Measurements from ENCODE around the gene PAWR. TPM values are rescaled to one million over a fixed set of nuclear protein-coding genes. Genes with fewer than 3 reads are reported as not detected.

Gene PAWR
- total and polyA plus RNA-seq, 10 of the 15 experiments (the other 5 are each of a cell fraction or from before 2014, with no cell fraction given): 8.1 to 70.6 (median 24.2) TPM

DNA sequence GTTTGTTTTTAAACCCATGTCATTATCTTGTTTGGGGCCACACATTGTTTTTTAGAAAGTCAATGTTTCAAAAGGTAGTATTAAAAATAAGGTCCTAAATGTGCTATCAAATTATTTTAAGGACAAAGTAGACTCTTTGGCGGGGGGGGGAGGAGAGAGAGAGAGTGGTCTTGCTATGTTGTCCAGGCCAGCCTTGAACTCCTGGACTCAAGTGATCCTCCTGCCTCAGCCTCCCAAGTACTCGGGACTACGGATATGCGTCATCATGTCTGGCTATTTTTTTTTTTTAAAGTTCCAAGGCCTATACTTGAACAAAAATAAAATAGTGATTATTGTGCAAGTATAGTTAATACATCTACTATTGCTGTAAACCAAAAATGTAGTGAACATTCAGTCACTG, 26.2 kb downstream of the PAWR start (continued):
- TF ChIP-seq, protein P1, sequence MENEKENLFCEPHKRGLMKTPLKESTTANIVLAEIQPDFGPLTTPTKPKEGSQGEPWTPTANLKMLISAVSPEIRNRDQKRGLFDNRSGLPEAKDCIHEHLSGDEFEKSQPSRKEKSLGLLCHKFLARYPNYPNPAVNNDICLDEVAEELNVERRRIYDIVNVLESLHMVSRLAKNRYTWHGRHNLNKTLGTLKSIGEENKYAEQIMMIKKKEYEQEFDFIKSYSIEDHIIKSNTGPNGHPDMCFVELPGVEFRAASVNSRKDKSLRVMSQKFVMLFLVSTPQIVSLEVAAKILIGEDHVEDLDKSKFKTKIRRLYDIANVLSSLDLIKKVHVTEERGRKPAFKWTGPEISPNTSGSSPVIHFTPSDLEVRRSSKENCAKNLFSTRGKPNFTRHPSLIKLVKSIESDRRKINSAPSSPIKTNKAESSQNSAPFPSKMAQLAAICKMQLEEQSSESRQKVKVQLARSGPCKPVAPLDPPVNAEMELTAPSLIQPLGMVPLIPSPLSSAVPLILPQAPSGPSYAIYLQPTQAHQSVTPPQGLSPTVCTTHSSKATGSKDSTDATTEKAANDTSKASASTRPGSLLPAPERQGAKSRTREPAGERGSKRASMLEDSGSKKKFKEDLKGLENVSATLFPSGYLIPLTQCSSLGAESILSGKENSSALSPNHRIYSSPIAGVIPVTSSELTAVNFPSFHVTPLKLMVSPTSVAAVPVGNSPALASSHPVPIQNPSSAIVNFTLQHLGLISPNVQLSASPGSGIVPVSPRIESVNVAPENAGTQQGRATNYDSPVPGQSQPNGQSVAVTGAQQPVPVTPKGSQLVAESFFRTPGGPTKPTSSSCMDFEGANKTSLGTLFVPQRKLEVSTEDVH (IDR thresholded peaks at IDR 0.05; ENCODE audit: low read depth, partially characterized antibody): no peak
- no peak for TF ChIP-seq NFIC (IDR thresholded peaks at IDR 0.05; ENCODE audit: low read depth, low read length)
- TF ChIP-seq BCL11A (IDR thresholded peaks at IDR 0.05; ENCODE audit: low read depth, low read length): no peak
- no peak for TF ChIP-seq RFX5 (IDR thresholded peaks at IDR 0.05; ENCODE audit: low read depth, low read length)
- TF ChIP-seq NFXL1 (IDR thresholded peaks at IDR 0.05; ENCODE audit: borderline replicate concordance): no peak
- no peak for TF ChIP-seq ZNF622 (IDR thresholded peaks at IDR 0.05)
- no peak for TF ChIP-seq HDAC2 (IDR thresholded peaks at IDR 0.05)
- no peak for TF ChIP-seq ZBED1 (IDR thresholded peaks at IDR 0.05; ENCODE audit: borderline replicate concordance)
- no peak for TF ChIP-seq CBX3 (IDR thresholded peaks at IDR 0.05; ENCODE audit: borderline replicate concordance, low read depth)
- TF ChIP-seq IRF4 (IDR thresholded peaks at IDR 0.05; ENCODE audit: low read depth, low read length): no peak
- TF ChIP-seq EGR1 (IDR thresholded peaks at IDR 0.05; ENCODE audit: borderline replicate concordance in 1 of 2, low read depth in 2 of 2, low read length in 2 of 2): no peak
- TF ChIP-seq LARP7 (IDR thresholded peaks at IDR 0.05): no peak
- TF ChIP-seq EP300 (IDR thresholded peaks at IDR 0.05; ENCODE audit: borderline replicate concordance in 1 of 2, control insufficient read depth in 1 of 2, low read depth in 2 of 2, low read length in 2 of 2): no peak
- TF ChIP-seq, protein P2, sequence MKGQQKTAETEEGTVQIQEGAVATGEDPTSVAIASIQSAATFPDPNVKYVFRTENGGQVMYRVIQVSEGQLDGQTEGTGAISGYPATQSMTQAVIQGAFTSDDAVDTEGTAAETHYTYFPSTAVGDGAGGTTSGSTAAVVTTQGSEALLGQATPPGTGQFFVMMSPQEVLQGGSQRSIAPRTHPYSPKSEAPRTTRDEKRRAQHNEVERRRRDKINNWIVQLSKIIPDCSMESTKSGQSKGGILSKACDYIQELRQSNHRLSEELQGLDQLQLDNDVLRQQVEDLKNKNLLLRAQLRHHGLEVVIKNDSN (IDR thresholded peaks at IDR 0.05; ENCODE audit: borderline replicate concordance, extremely low read length, insufficient read depth, low read depth, low read length): no peak
- no peak for TF ChIP-seq EED (IDR thresholded peaks at IDR 0.05; ENCODE audit: low read depth)
